GM12878 (cell line): ENCODE data around the gene CD48. TPM values are rescaled to one million over a fixed set of nuclear protein-coding genes. Genes with fewer than 3 reads are reported as not detected.

Experiments used
- BCL11A ChIP-seq: IDR thresholded peaks from 2 replicates; pipeline ENCODE4 v1.6.1; 2011; ENCODE audit warnings: low read depth, low read length
- CEBPB ChIP-seq, 2 experiments: fragments of 150-350 bp in 1 of 2; IDR thresholded peaks; 2 replicates each; pipeline ENCODE4 v1.6.1; 2012 to 2014; ENCODE audit warnings: low read depth in 2 of 2, low read length in 2 of 2, borderline replicate concordance in 1 of 2, inconsistent platforms in 1 of 2
- CREM ChIP-seq: IDR thresholded peaks from 2 replicates; pipeline ENCODE4 v1.6.1; 2014; ENCODE audit warnings: antibody characterized with exemption, low read depth
- FOS ChIP-seq: IDR thresholded peaks from 3 replicates; pipeline ENCODE4 v1.6.1; 2011; ENCODE audit warnings: borderline replicate concordance; ENCODE audit not compliant: insufficient read length; ENCODE audit errors: extremely low read depth
- FOXK2 ChIP-seq: fragments of 450-650 bp; IDR thresholded peaks from 2 replicates; pipeline ENCODE4 v1.6.1; 2017; ENCODE audit warnings: mild to moderate bottlenecking, moderate library complexity
- IRF4 ChIP-seq: IDR thresholded peaks from 2 replicates; pipeline ENCODE4 v1.6.1; 2011; ENCODE audit warnings: low read depth, low read length
- NR2C1 ChIP-seq: fragments of 450-650 bp; IDR thresholded peaks from 2 replicates; pipeline ENCODE4 v1.6.1; 2017; ENCODE audit warnings: antibody characterized with exemption, mild to moderate bottlenecking, moderate library complexity
- RAD21 ChIP-seq: IDR thresholded peaks from 2 replicates; pipeline ENCODE4 v1.6.1; 2011; ENCODE audit warnings: mild to moderate bottlenecking, low read depth, low read length, moderate library complexity; ENCODE audit not compliant: insufficient read depth
- RBBP5 ChIP-seq: fragments of 200-600 bp; sonication (generic); conservative IDR thresholded peaks from 2 replicates; pipeline ENCODE4 v1.6.1; 2016
- SP1 ChIP-seq: IDR thresholded peaks from one replicate; pipeline ENCODE4 v1.6.1; 2011; ENCODE audit warnings: low read depth, low read length
- SRF ChIP-seq, 2 experiments: IDR thresholded peaks; 2 replicates each; pipeline ENCODE4 v1.6.1; 2011; ENCODE audit warnings: low read depth in 2 of 2, low read length in 2 of 2, mild to moderate bottlenecking in 1 of 2, moderate library complexity in 1 of 2
- TAF1 ChIP-seq: IDR thresholded peaks from 2 replicates; pipeline ENCODE4 v1.6.1; 2011; ENCODE audit warnings: mild to moderate bottlenecking, low read depth, low read length, borderline replicate concordance
- WRNIP1 ChIP-seq: IDR thresholded peaks from 2 replicates; pipeline ENCODE4 v1.6.1; 2011; ENCODE audit warnings: low read depth, low read length, improper control_type of control experiment, borderline replicate concordance
- ZNF207 ChIP-seq: fragments of 450-650 bp; IDR thresholded peaks from 2 replicates; pipeline ENCODE4 v1.6.1; 2014; ENCODE audit warnings: antibody characterized with exemption, mild to moderate bottlenecking, borderline replicate concordance
- ZNF217 ChIP-seq: fragments of 450-650 bp; IDR thresholded peaks from 2 replicates; pipeline ENCODE4 v1.6.1; 2017; ENCODE audit warnings: antibody characterized with exemption, mild to moderate bottlenecking
- ZNF24 ChIP-seq: fragments of 450-650 bp; IDR thresholded peaks from 2 replicates; pipeline ENCODE4 v1.6.1; 2017; ENCODE audit warnings: antibody characterized with exemption, mild to moderate bottlenecking
- ZNF384 ChIP-seq: IDR thresholded peaks from 2 replicates; pipeline ENCODE4 v1.6.1; 2012; ENCODE audit warnings: low read depth, mild to moderate bottlenecking, low read length, improper control_type of control experiment, borderline replicate concordance
- polyA plus RNA-seq, 11 experiments: library from polyadenylated mRNA; depleted of rRNA in 4 of 11; unstranded in 6 of 11; stranded (reverse) in 5 of 11; fragments of >200 nt; fragmentation: Nextera tagmentation in 4 of 11; fragmentation: Illumina TruSeq in 1 of 11; extraction: Ambion mirVana in 4 of 11; extraction: Trizol in 1 of 11; gene quantifications; 1 replicate in 1 of 11; 2 replicates in 10 of 11; pipeline versions ENCODE4 v1.2.1 to v1.2.3, GENCODE V29; 2011 to 2016; ENCODE audit warnings: inconsistent platforms in 2 of 11, missing spikeins in 2 of 11, low read depth in 1 of 11
- total RNA-seq, 4 experiments: library from RNA; depleted of rRNA in 3 of 4; stranded (reverse); fragments of >200 nt in 3 of 4; fragmentation: Illumina TruSeq in 1 of 4; extraction: Trizol in 1 of 4; gene quantifications; 2 replicates each; pipeline versions ENCODE4 v1.2.1 to v1.2.3, GENCODE V29; 2013 to 2021
- TF ChIP-seq, protein P1 (sequence below): IDR thresholded peaks from 2 replicates; pipeline ENCODE4 v1.6.1; 2012; ENCODE audit warnings: improper control_type of control experiment, low read depth, low read length; ENCODE audit not compliant: insufficient replicate concordance
- TF ChIP-seq, protein P2 (sequence below): fragments of 450-650 bp; IDR thresholded peaks from 2 replicates; pipeline ENCODE4 v1.6.1; 2018; ENCODE audit warnings: mild to moderate bottlenecking, low read depth, moderate library complexity; ENCODE audit not compliant: partially characterized antibody
- TF ChIP-seq, protein P3 (sequence below), 3 experiments: IDR thresholded peaks in 2 of 3; conservative IDR thresholded peaks in 1 of 3; 2 replicates each; pipeline ENCODE4 v1.5.1; 2011; ENCODE audit warnings: low read depth in 3 of 3, low read length in 3 of 3, mild to moderate bottlenecking in 3 of 3, control low read depth in 2 of 3, moderate library complexity in 2 of 3, inconsistent platforms in 1 of 3, mixed read lengths in 1 of 3; ENCODE audit not compliant: control insufficient read depth in 2 of 3, insufficient read depth in 1 of 3; ENCODE audit errors: extremely low read depth in 1 of 3

Gene CD48
- total and polyA plus RNA-seq, 10 of the 15 experiments (the other 5 are each of a cell fraction or from before 2014, with no cell fraction given): 302 to 1,315 (median 430) TPM

DNA sequence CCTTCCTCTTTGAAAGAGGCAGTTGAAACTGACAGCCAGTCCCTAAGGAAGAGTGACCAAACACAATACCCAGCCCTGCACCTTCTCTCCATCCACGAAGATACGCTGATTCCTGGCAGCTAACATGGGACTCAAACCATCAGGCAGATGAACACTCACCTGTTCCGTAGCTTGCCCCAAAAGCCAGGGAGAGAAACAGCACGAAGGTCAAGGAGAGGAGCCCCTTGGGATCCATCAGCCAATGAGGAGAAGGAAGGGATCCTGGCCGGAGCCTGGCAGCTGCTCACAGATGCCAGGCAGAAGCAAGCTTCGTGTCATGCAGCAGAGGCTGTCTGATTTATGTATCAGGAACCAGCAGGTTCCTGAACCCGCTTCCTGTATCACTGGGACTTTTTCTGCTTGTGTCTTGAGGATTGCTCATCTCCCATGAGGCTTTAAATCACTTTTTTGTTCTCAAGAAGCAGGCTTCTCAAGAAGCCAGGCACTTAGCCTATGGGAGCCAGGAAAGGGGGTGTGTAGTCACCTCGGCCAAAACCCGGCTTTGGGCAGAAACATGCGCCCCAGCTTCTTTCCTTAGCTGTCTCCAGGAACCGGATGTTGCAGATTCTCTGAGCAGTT lies 64.8 kb downstream of the CD48 start, which contains the start of gene SLAMF1 (continued):
- peak; percentile 16 for TF ChIP-seq SP1
- TF ChIP-seq CEBPB (IDR thresholded peaks at IDR 0.05; ENCODE audit: borderline replicate concordance in 1 of 2, low read depth in 2 of 2, low read length in 2 of 2): no peak
- TF ChIP-seq ZNF24: no peak
- TF ChIP-seq ZNF384: no peak
- TF ChIP-seq ZNF207: no peak
- peak; percentile 24; the same call in 1 of the 2 replicates for TF ChIP-seq BCL11A
- no peak for TF ChIP-seq RBBP5
- TF ChIP-seq, protein P1, sequence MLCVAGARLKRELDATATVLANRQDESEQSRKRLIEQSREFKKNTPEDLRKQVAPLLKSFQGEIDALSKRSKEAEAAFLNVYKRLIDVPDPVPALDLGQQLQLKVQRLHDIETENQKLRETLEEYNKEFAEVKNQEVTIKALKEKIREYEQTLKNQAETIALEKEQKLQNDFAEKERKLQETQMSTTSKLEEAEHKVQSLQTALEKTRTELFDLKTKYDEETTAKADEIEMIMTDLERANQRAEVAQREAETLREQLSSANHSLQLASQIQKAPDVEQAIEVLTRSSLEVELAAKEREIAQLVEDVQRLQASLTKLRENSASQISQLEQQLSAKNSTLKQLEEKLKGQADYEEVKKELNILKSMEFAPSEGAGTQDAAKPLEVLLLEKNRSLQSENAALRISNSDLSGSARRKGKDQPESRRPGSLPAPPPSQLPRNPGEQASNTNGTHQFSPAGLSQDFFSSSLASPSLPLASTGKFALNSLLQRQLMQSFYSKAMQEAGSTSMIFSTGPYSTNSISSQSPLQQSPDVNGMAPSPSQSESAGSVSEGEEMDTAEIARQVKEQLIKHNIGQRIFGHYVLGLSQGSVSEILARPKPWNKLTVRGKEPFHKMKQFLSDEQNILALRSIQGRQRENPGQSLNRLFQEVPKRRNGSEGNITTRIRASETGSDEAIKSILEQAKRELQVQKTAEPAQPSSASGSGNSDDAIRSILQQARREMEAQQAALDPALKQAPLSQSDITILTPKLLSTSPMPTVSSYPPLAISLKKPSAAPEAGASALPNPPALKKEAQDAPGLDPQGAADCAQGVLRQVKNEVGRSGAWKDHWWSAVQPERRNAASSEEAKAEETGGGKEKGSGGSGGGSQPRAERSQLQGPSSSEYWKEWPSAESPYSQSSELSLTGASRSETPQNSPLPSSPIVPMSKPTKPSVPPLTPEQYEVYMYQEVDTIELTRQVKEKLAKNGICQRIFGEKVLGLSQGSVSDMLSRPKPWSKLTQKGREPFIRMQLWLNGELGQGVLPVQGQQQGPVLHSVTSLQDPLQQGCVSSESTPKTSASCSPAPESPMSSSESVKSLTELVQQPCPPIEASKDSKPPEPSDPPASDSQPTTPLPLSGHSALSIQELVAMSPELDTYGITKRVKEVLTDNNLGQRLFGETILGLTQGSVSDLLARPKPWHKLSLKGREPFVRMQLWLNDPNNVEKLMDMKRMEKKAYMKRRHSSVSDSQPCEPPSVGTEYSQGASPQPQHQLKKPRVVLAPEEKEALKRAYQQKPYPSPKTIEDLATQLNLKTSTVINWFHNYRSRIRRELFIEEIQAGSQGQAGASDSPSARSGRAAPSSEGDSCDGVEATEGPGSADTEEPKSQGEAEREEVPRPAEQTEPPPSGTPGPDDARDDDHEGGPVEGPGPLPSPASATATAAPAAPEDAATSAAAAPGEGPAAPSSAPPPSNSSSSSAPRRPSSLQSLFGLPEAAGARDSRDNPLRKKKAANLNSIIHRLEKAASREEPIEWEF: peak; percentile 97
- TF ChIP-seq, protein P2, sequence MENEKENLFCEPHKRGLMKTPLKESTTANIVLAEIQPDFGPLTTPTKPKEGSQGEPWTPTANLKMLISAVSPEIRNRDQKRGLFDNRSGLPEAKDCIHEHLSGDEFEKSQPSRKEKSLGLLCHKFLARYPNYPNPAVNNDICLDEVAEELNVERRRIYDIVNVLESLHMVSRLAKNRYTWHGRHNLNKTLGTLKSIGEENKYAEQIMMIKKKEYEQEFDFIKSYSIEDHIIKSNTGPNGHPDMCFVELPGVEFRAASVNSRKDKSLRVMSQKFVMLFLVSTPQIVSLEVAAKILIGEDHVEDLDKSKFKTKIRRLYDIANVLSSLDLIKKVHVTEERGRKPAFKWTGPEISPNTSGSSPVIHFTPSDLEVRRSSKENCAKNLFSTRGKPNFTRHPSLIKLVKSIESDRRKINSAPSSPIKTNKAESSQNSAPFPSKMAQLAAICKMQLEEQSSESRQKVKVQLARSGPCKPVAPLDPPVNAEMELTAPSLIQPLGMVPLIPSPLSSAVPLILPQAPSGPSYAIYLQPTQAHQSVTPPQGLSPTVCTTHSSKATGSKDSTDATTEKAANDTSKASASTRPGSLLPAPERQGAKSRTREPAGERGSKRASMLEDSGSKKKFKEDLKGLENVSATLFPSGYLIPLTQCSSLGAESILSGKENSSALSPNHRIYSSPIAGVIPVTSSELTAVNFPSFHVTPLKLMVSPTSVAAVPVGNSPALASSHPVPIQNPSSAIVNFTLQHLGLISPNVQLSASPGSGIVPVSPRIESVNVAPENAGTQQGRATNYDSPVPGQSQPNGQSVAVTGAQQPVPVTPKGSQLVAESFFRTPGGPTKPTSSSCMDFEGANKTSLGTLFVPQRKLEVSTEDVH: no peak
- peak; percentile 44; the same call in 1 of the 2 replicates for TF ChIP-seq WRNIP1
- no peak for TF ChIP-seq RAD21
- no peak for TF ChIP-seq SRF (IDR thresholded peaks at IDR 0.05; ENCODE audit: low read depth in 2 of 2, low read length in 2 of 2)
- TF ChIP-seq FOS: no peak
- peak; percentile 14; the same call in 1 of the 2 replicates for TF ChIP-seq CREM
- 0 out of 2 replicates have a peak, but pooled peaks have one; percentile 36 for TF ChIP-seq ZNF217
- TF ChIP-seq NR2C1: no peak
- TF ChIP-seq FOXK2: no peak
- TF ChIP-seq IRF4: 0 out of 2 replicates have a peak, but pooled peaks have one; percentile 15
- TF ChIP-seq, protein P3, sequence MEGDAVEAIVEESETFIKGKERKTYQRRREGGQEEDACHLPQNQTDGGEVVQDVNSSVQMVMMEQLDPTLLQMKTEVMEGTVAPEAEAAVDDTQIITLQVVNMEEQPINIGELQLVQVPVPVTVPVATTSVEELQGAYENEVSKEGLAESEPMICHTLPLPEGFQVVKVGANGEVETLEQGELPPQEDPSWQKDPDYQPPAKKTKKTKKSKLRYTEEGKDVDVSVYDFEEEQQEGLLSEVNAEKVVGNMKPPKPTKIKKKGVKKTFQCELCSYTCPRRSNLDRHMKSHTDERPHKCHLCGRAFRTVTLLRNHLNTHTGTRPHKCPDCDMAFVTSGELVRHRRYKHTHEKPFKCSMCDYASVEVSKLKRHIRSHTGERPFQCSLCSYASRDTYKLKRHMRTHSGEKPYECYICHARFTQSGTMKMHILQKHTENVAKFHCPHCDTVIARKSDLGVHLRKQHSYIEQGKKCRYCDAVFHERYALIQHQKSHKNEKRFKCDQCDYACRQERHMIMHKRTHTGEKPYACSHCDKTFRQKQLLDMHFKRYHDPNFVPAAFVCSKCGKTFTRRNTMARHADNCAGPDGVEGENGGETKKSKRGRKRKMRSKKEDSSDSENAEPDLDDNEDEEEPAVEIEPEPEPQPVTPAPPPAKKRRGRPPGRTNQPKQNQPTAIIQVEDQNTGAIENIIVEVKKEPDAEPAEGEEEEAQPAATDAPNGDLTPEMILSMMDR (IDR thresholded peaks at IDR 0.05 in 2 of 3, conservative IDR thresholded peaks at IDR 0.05 in 1 of 3; ENCODE audit: control insufficient read depth in 2 of 3, extremely low read depth in 1 of 3, insufficient read depth in 1 of 3, low read depth in 3 of 3, low read length in 3 of 3): no peak
- TF ChIP-seq TAF1: peak; percentile 83
